Fibroblast of lung (primary cell): ENCODE measurements around the gene THRB.

Source experiments
- EZH2 ChIP-seq: IDR thresholded peaks from 2 replicates; pipeline ENCODE4 v1.5.1; 2012; ENCODE audit warnings: low read length, control low read depth, mild to moderate bottlenecking; ENCODE audit errors: missing control alignments
- TF ChIP-seq, protein P1 (sequence below), 2 donors: IDR thresholded peaks in 1 of 2; conservative IDR thresholded peaks in 1 of 2; 1 replicate in 1 of 2; 2 replicates in 1 of 2; pipeline ENCODE4 v1.5.1; 2011 to 2012; ENCODE audit warnings: low read length in 2 of 2, control low read depth in 1 of 2, inconsistent platforms in 1 of 2, low read depth in 1 of 2, mild to moderate bottlenecking in 1 of 2

DNA sequence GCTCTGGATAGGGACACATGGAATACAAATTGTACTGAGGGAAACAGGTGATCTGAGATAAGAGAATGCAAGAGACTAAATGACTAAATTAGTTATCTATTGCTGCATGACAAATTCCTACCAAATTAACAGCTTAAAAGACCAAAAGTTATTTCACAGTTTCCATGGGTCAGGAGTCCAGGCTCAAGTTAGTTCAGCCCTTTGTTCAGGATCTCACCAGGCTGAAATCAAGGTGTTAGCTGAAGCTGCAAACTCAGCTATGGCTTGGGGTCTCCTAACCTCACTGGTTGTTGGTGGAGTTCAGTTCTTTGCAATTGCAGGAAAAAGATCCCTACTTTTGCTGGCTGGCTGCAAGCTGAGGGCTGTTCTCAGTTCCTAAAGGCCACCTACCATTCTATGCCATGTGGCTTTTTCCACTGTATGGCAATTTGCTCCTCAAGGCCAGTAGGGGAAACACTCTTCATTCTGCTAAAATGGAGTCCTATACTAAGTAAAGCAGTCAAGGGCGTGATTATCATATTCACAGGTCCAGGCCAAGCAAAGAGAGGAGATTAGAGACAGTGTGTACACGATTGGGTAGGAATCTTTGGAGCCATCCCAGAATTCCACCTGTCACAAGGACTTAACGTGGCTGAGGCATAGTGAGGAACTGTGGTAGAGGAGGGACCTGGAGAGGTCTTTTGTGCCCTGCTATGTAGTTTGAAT, 53.7 kb downstream of the THRB start:
- TF ChIP-seq, protein P1, sequence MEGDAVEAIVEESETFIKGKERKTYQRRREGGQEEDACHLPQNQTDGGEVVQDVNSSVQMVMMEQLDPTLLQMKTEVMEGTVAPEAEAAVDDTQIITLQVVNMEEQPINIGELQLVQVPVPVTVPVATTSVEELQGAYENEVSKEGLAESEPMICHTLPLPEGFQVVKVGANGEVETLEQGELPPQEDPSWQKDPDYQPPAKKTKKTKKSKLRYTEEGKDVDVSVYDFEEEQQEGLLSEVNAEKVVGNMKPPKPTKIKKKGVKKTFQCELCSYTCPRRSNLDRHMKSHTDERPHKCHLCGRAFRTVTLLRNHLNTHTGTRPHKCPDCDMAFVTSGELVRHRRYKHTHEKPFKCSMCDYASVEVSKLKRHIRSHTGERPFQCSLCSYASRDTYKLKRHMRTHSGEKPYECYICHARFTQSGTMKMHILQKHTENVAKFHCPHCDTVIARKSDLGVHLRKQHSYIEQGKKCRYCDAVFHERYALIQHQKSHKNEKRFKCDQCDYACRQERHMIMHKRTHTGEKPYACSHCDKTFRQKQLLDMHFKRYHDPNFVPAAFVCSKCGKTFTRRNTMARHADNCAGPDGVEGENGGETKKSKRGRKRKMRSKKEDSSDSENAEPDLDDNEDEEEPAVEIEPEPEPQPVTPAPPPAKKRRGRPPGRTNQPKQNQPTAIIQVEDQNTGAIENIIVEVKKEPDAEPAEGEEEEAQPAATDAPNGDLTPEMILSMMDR (conservative IDR thresholded peaks at IDR 0.05 in 1 of 2, IDR thresholded peaks at IDR 0.05 in 1 of 2; ENCODE audit: low read depth in 1 of 2, low read length in 2 of 2): no peak
- TF ChIP-seq EZH2: no peak
